H1 (cell line): ENCODE measurements around the gene PLD6. TPM values are rescaled to one million over a fixed set of nuclear protein-coding genes. Genes with fewer than 3 reads are reported as not detected.

Experiments
- ATF3 ChIP-seq: IDR thresholded peaks from 2 replicates; pipeline ENCODE4 v1.6.1; 2011; ENCODE audit warnings: low read depth, mild to moderate bottlenecking, low read length; ENCODE audit not compliant: insufficient read depth
- CHD7 ChIP-seq: fragments of 300-600 bp; sonication (generic); IDR thresholded peaks from 2 replicates; pipeline ENCODE4 v1.7.1; 2012; ENCODE audit warnings: low read length, moderate library complexity, mild to moderate bottlenecking, inconsistent platforms; ENCODE audit not compliant: insufficient replicate concordance
- CREB1 ChIP-seq: IDR thresholded peaks from 2 replicates; pipeline ENCODE4 v1.6.1; 2012; ENCODE audit warnings: inconsistent platforms
- HDAC2 ChIP-seq, 2 experiments: fragments of 300-600 bp in 1 of 2; sonication (generic) in 1 of 2; IDR thresholded peaks; 2 replicates each; pipeline ENCODE4 v1.6.1; 2011 to 2012; ENCODE audit warnings: low read depth in 2 of 2, low read length in 2 of 2, mild to moderate bottlenecking in 2 of 2, moderate library complexity in 2 of 2, borderline replicate concordance in 1 of 2, inconsistent platforms in 1 of 2
- JUN ChIP-seq: IDR thresholded peaks from 2 replicates; pipeline ENCODE4 v1.6.1; 2011; ENCODE audit warnings: low read depth, mild to moderate bottlenecking, improper control_type of control experiment, low read length
- MAFK ChIP-seq: IDR thresholded peaks from 2 replicates; pipeline ENCODE4 v1.6.1; 2012; ENCODE audit warnings: low read depth, mild to moderate bottlenecking, improper control_type of control experiment, low read length
- NRF1 ChIP-seq: IDR thresholded peaks from 2 replicates; pipeline ENCODE4 v1.6.1; 2011; ENCODE audit warnings: mild to moderate bottlenecking, low read depth, low read length, improper control_type of control experiment
- SAP30 ChIP-seq: fragments of 300-600 bp; sonication (generic); IDR thresholded peaks from 2 replicates; pipeline ENCODE4 v1.7.1; 2012; ENCODE audit warnings: low read length, moderate library complexity, mild to moderate bottlenecking, inconsistent platforms; ENCODE audit not compliant: insufficient read depth, insufficient replicate concordance
- TEAD4 ChIP-seq: IDR thresholded peaks from 2 replicates; pipeline ENCODE4 v1.6.1; 2012; ENCODE audit warnings: low read depth, low read length, inconsistent platforms, mixed read lengths
- USF2 ChIP-seq: IDR thresholded peaks from 2 replicates; pipeline ENCODE4 v1.6.1; 2011; ENCODE audit warnings: low read length, improper control_type of control experiment
- polyA plus RNA-seq, 7 experiments: library from polyadenylated mRNA; depleted of rRNA in 3 of 7; stranded (reverse) in 5 of 7; unstranded in 2 of 7; fragments of >200 nt in 5 of 7; fragments of 200-250 nt in 2 of 7; gene quantifications; 1 replicate in 5 of 7; 2 replicates in 1 of 7; 4 replicates in 1 of 7; pipeline versions ENCODE4 v1.2.1 to v1.2.3, GENCODE V29; 2011 to 2013; ENCODE audit warnings: missing spikeins in 2 of 7, mixed read lengths in 2 of 7
- total RNA-seq: library from RNA; stranded (reverse); fragmentation: NEBNext Ultra II Directional; extraction: Animal tissue kit (Norgen Biotek cat#: 25700); gene quantifications from 2 replicates; pipeline ENCODE4 v1.2.1, GENCODE V29; 2021

PLD6 gene
- total and polyA plus RNA-seq, 2 of the 8 experiments (the other 6 are each of a cell fraction or from before 2014, with no cell fraction given) = 0.20 to 0.22 TPM

- no peak for TF ChIP-seq CHD7
- TF ChIP-seq NRF1 = no peak
- no peak for TF ChIP-seq ATF3
- TF ChIP-seq SAP30 = no peak
- no peak for TF ChIP-seq CREB1
- TF ChIP-seq MAFK = no peak
- TF ChIP-seq HDAC2 (IDR thresholded peaks at IDR 0.05; ENCODE audit: borderline replicate concordance in 1 of 2, low read depth in 2 of 2, low read length in 2 of 2) = no peak
- no peak for TF ChIP-seq TEAD4
- no peak for TF ChIP-seq USF2
- no peak for TF ChIP-seq JUN
Measured at GRCh38 chr17:17151055-17151454, 55.1 kb downstream of the PLD6 start (continued).
